Endothelial cell of umbilical vein (primary cell): Measurements from ENCODE around the gene CDK6. TPM values are rescaled to one million over a fixed set of nuclear protein-coding genes. Genes with fewer than 3 reads are reported as not detected.

Source experiments
- BruUV-seq: library from RNA; stranded (reverse); fragments of 400-500 nt; replicated peaks from 2 replicates; lab custom pipeline; 2021; lab: Mats Ljungman, UMichigan
- CTCF ChIA-PET: fragments of 300-600, 350-600 bp; sonication (Branson Sonifier 250); formaldehyde crosslinking; loops from one replicate; lab custom pipeline; 2021; ENCODE audit warnings: antibody characterized with exemption, inconsistent platforms; lab: Charles Lee
- POLR2A ChIA-PET: fragments of 300-600, 350-600 bp; sonication (Branson Sonifier 250); formaldehyde crosslinking; loops from one replicate; lab custom pipeline; 2021; ENCODE audit warnings: antibody characterized with exemption, inconsistent platforms; lab: Charles Lee
- DNase-seq: peaks from one replicate; pipeline ENCODE4 v3.0.0-alpha.2; 2011; ENCODE audit warnings: low read depth, low spot score
- FAIRE-seq: peaks from 2 replicates; lab custom pipeline; 2011; peaks lifted over from hg19 to GRCh38; lab: Jason Lieb, UNC
- H2AFZ ChIP-seq: 2 replicates; pipeline ENCODE4 v1.6.0; 2012; ENCODE audit warnings: low read depth, low read length, control low read depth, inconsistent platforms
- H3K27ac ChIP-seq: 2 replicates; pipeline ENCODE4 v1.5.1; 2011; ENCODE audit warnings: low read depth, mild to moderate bottlenecking, control low read depth, low read length, moderate library complexity; ENCODE audit not compliant: insufficient read depth
- H3K27me3 ChIP-seq, 2 experiments: 2 replicates each; pipeline versions ENCODE4 v1.6.0 to v1.6.1; 2011; ENCODE audit warnings: low read length in 2 of 2, mixed read lengths in 1 of 2; ENCODE audit not compliant: control insufficient read depth in 2 of 2, insufficient read depth in 2 of 2
- H3K36me3 ChIP-seq, 2 experiments: 2 replicates in 1 of 2; 3 replicates in 1 of 2; pipeline ENCODE4 v1.5.1; 2011; ENCODE audit warnings: low read length in 2 of 2, mild to moderate bottlenecking in 1 of 2, moderate library complexity in 1 of 2; ENCODE audit not compliant: control insufficient read depth in 2 of 2, insufficient read depth in 2 of 2; ENCODE audit errors: extremely low read depth in 1 of 2
- H3K4me1 ChIP-seq: 3 replicates; pipeline ENCODE4 v1.5.1; 2011; ENCODE audit warnings: mild to moderate bottlenecking, low read length; ENCODE audit not compliant: control insufficient read depth, insufficient read depth; ENCODE audit errors: extremely low read depth
- H3K4me2 ChIP-seq: 2 replicates; pipeline ENCODE4 v1.6.1; 2011; ENCODE audit warnings: low read length, control low read depth, mixed read lengths; ENCODE audit not compliant: insufficient read depth
- H3K4me3 ChIP-seq, 3 experiments: fragments of 200-600 bp in 1 of 3; sonication (generic), shearing (Covaris generic) in 1 of 3; replicated peaks in 1 of 3; 2 replicates each; pipeline ENCODE4 v1.5.1; 2011 to 2016; ENCODE audit warnings: control low read depth in 3 of 3, low read length in 3 of 3, mild to moderate bottlenecking in 2 of 3, inconsistent platforms in 1 of 3, low read depth in 1 of 3, moderate library complexity in 1 of 3; ENCODE audit not compliant: insufficient read depth in 1 of 3
- H3K79me2 ChIP-seq: 2 replicates; pipeline ENCODE4 v1.6.0; 2012; ENCODE audit warnings: low read length, inconsistent platforms; ENCODE audit not compliant: control insufficient read depth, insufficient read depth
- H3K9ac ChIP-seq: replicated peaks from 2 replicates; pipeline ENCODE3; 2011; ENCODE audit warnings: low read length, control low read depth; ENCODE audit not compliant: insufficient read depth; ENCODE audit errors: extremely low read depth
- H3K9me1 ChIP-seq: replicated peaks from 3 replicates; pipeline ENCODE4 v1.6.0; 2011; ENCODE audit warnings: mild to moderate bottlenecking, low read length; ENCODE audit not compliant: control insufficient read depth, insufficient read depth; ENCODE audit errors: extremely low read depth
- H3K9me3 ChIP-seq: replicated peaks from 2 replicates; pipeline ENCODE4 v1.5.1; 2012; ENCODE audit warnings: low read length, inconsistent platforms; ENCODE audit not compliant: control insufficient read depth, insufficient read depth
- H4K20me1 ChIP-seq: replicated peaks from 2 replicates; pipeline ENCODE3; 2011; ENCODE audit warnings: mild to moderate bottlenecking, low read length; ENCODE audit not compliant: control insufficient read depth, insufficient read depth; ENCODE audit errors: extremely low read depth
- CTCF ChIP-seq, 2 donors: IDR thresholded peaks; 1 replicate in 1 of 2; 2 replicates in 1 of 2; pipeline ENCODE4 v1.5.1; 2011; ENCODE audit warnings: low read length in 2 of 2, mild to moderate bottlenecking in 2 of 2, moderate library complexity in 2 of 2, control low read depth in 1 of 2, inconsistent platforms in 1 of 2, low read depth in 1 of 2; ENCODE audit not compliant: insufficient read depth in 1 of 2; ENCODE audit errors: extremely low read depth in 1 of 2
- EZH2 ChIP-seq: IDR thresholded peaks from 2 replicates; pipeline ENCODE4 v1.6.1; 2012; ENCODE audit warnings: borderline replicate concordance, low read depth, mild to moderate bottlenecking, moderate library complexity, low read length, inconsistent platforms; ENCODE audit not compliant: severe bottlenecking
- GATA2 ChIP-seq: IDR thresholded peaks from 2 replicates; pipeline ENCODE4 v1.7.0; 2011; ENCODE audit warnings: low read depth, mild to moderate bottlenecking, moderate library complexity, mixed read lengths, low read length; ENCODE audit not compliant: insufficient read length, insufficient read depth
- JUN ChIP-seq: IDR thresholded peaks from 2 replicates; pipeline ENCODE4 v1.6.1; 2011; ENCODE audit warnings: borderline replicate concordance, low read depth; ENCODE audit not compliant: insufficient read length, insufficient read depth
- MAX ChIP-seq: IDR thresholded peaks from 2 replicates; pipeline ENCODE4 v1.6.1; 2011; ENCODE audit not compliant: insufficient read depth, insufficient read length
- MYC ChIP-seq: IDR thresholded peaks from one replicate; pipeline ENCODE4 v1.6.1; 2011; ENCODE audit warnings: mild to moderate bottlenecking, low read depth, low read length
- POLR2A ChIP-seq: IDR thresholded peaks from 2 replicates; pipeline ENCODE4 v1.6.1; 2012; ENCODE audit warnings: low read depth, mild to moderate bottlenecking, control low read depth, low read length
- POLR2AphosphoS5 ChIP-seq: IDR thresholded peaks from 2 replicates; pipeline ENCODE4 v1.6.1; 2012; ENCODE audit warnings: low read depth, mild to moderate bottlenecking, control low read depth, low read length, moderate library complexity; ENCODE audit not compliant: insufficient read depth
- dilution Hi-C: fragments of 300-500 bp; cut with MboI; formaldehyde crosslinking; loops from one replicate; pipeline ENCODE4 v1.15.0; 2019; ENCODE audit warnings: low sequenced_read_pairs; ENCODE audit not compliant: extremely low pct_ligation_motif_present
- intact Hi-C: fragments of 100-400 bp; cut with micrococcal nuclease; formaldehyde crosslinking; loops from one replicate; pipeline ENCODE4 v1.10.0; 2022
- polyA plus RNA-seq, 4 experiments: library from polyadenylated mRNA; depleted of rRNA in 3 of 4; stranded (reverse) in 3 of 4; unstranded in 1 of 4; fragments of >200 nt; gene quantifications; 2 replicates each; pipeline versions ENCODE4 v1.2.1 to v1.2.3, GENCODE V29; 2011 to 2012; ENCODE audit warnings: missing spikeins in 1 of 4
- total RNA-seq: library from RNA; stranded (reverse); gene quantifications from 2 replicates; pipeline ENCODE4 v1.2.3, GENCODE V29; 2021

Gene CDK6
- total and polyA plus RNA-seq, 2 donors (not counting 3 experiments of a cell fraction or from before 2014, with no cell fraction given) = 6.0 to 28.2 TPM

- DNase-seq (no peak), FAIRE-seq (no peak)
- BruUV-seq = no TSS peak
- dilution Hi-C loops = no loop called here
- Histone ChIP-seq H3K4me1 (peaks cover 16% of the 10 kb centered on the region), H3K27ac (no peak overlapping the region), H3K27me3 (no peaks in the 10 kb centered on the region), H3K79me2 (no peaks in the 10 kb centered on the region), H3K4me2 (no peak overlapping the region), H3K9me3 (no peaks in the 10 kb centered on the region), H2AFZ (no peak overlapping the region), H4K20me1 (no peaks in the 10 kb centered on the region), H3K4me3 (no peak overlapping the region), H3K9me1 (no peaks in the 10 kb centered on the region), H3K9ac (no peak overlapping the region), H3K36me3 (no peaks in the 10 kb centered on the region)
- POLR2A ChIA-PET = no interaction called here
- CTCF ChIA-PET = interaction anchor here (0.6 to 2.7 kb wide), 4 partner anchors 11 to 163 kb away, joined by 3 to 9 read pairs (median 6); no protein-coding TSS in a partner anchor
- TF ChIP-seq GATA2 (no peak), JUN (no peak), POLR2A (no peak), MAX (no peak), EZH2 (no peak), POLR2AphosphoS5 (no peak), MYC (no peak), CTCF (IDR thresholded peaks at IDR 0.05; ENCODE audit: extremely low read depth in 1 of 2, insufficient read depth in 1 of 2, low read depth in 1 of 2, low read length in 2 of 2) (no peak)
- intact Hi-C loops = no loop called here
Observed at GRCh38 chr7:92714767-92715166, 121.6 kb downstream of the CDK6 start.
